Sciatic nerve (tissue), 2 donors: ENCODE data around the gene UBE2I. TPM values are rescaled to one million over a fixed set of nuclear protein-coding genes. Genes with fewer than 3 reads are reported as not detected.
A peak's percentile ranks its signal among the peaks of the same experiment; 100 is the strongest.
"Not testable (repeated sequence)": the region's sequence is repeated elsewhere in the genome, so short reads cannot be mapped to it uniquely, and the experiment has no call there.

ENCODE experiments used
- ATAC-seq: fragments of 200-7000 bp; cut with Tn5 transposase; one replicate; pipeline ENCODE4 v1.9.1; 2020; ENCODE audit warnings: mild to moderate bottlenecking, moderate library complexity
- DNase-seq: peaks from one replicate; pipeline ENCODE4 v3.0.0-alpha.2; 2020; ENCODE audit warnings: low spot score
- intact Hi-C: fragments of 100-400 bp; cut with DNase I; formaldehyde crosslinking; loops from one replicate; pipeline ENCODE4 v1.14.2; 2022
- total RNA-seq: library from RNA; stranded (reverse); fragmentation: NEBNext Ultra II Directional; extraction: Animal tissue kit (Norgen Biotek cat#: 25700); gene quantifications from one replicate; pipeline ENCODE4 v1.2.1, GENCODE V29; 2021
- donor health status: DM: no; HTN: no; CAD: no.
- donor health status: DM: no; HTN: no; CAD: no.

The UBE2I gene
- total RNA-seq, 1 donor from 2014 or later, result 95.7 TPM

GRCh38 chr16:1289477-1289866 is 20.0 kb upstream of the UBE2I start:
- intact Hi-C loops, result no loop called here
- DNase-seq, result no peak
- peak; percentile 31 for ATAC-seq

GRCh38 chr16:1290063-1290501 is 19.4 kb upstream of the UBE2I start:
- intact Hi-C loops, result no loop called here
- peak; percentile 68 for ATAC-seq
- DNase-seq, result no peak

- DNase-seq (no peak), ATAC-seq (no peak)
- intact Hi-C loops, result no loop called here
These were observed 18.4 kb upstream of the UBE2I start for GRCh38 chr16:1290860-1291575.

GRCh38 chr16:1291576-1291974 is 17.9 kb upstream of the UBE2I start:
- intact Hi-C loops, result no loop called here
- ATAC-seq (no peak), DNase-seq (no peak)

GRCh38 chr16:1292208-1292607 is 17.2 kb upstream of the UBE2I start:
- intact Hi-C loops, ATAC-seq, DNase-seq: not testable (repeated sequence)

GRCh38 chr16:1292808-1293207 is 16.6 kb upstream of the UBE2I start:
- DNase-seq, ATAC-seq, intact Hi-C loops: not testable (repeated sequence)

- no peak for DNase-seq
- ATAC-seq, result no peak
- intact Hi-C loops, result no loop called here
These were observed 15.3 kb upstream of the UBE2I start for GRCh38 chr16:1293921-1294656.

- ATAC-seq, result no peak
- no peak for DNase-seq
- intact Hi-C loops, result no loop called here
These were observed 14.0 kb upstream of the UBE2I start for GRCh38 chr16:1295465-1295864.

GRCh38 chr16:1296688-1297017 is 12.8 kb upstream of the UBE2I start:
- intact Hi-C loops, ATAC-seq, DNase-seq: not testable (repeated sequence)

- no peak for DNase-seq
- no peak for ATAC-seq
- intact Hi-C loops, result no loop called here
These were observed 12.3 kb upstream of the UBE2I start for GRCh38 chr16:1297018-1297696.

- ATAC-seq, result no peak
- DNase-seq, result no peak
- intact Hi-C loops, result no loop called here
These were observed 11.0 kb upstream of the UBE2I start for GRCh38 chr16:1298406-1298805.

GRCh38 chr16:1299012-1299867 is 10.2 kb upstream of the UBE2I start:
- ATAC-seq, result no peak

GRCh38 chr16:1299868-1300203 is 9.6 kb upstream of the UBE2I start:
- DNase-seq (no peak), ATAC-seq (no peak)
- intact Hi-C loops, result no loop called here

More at GRCh38 chr16:1299012-1299867, 10.2 kb upstream of the UBE2I start:
- DNase-seq, result no peak
- intact Hi-C loops, result no loop called here

GRCh38 chr16:1300664-1301476 is 8.6 kb upstream of the UBE2I start:
- peak; percentile 74 for DNase-seq
- ATAC-seq, result peak; percentile 56
- intact Hi-C loops, result no loop called here

GRCh38 chr16:1301562-1301961 is 7.9 kb upstream of the UBE2I start:
- intact Hi-C loops, result no loop called here
- DNase-seq (no peak), ATAC-seq (no peak)

- ATAC-seq, result no peak
- DNase-seq, result no peak
- intact Hi-C loops, result no loop called here
These were observed 3.6 kb upstream of the UBE2I start for GRCh38 chr16:1305823-1306222.

GRCh38 chr16:1306334-1306733 is 3.1 kb upstream of the UBE2I start:
- ATAC-seq, result no peak
- no peak for DNase-seq
- intact Hi-C loops, result no loop called here
